Urinary bladder (tissue), 4 donors: Measurements from ENCODE around the gene VASH1. TPM values are rescaled to one million over a fixed set of nuclear protein-coding genes. Genes with fewer than 3 reads are reported as not detected.

Source experiments
- DNase-seq: peaks from one replicate; pipeline ENCODE4 v3.0.0-alpha.2; 2015; ENCODE audit errors: extremely low spot score
- H3K27ac ChIP-seq: one replicate; pipeline ENCODE4 v1.5.1; 2013; ENCODE audit warnings: low read depth, mild to moderate bottlenecking, moderate library complexity
- H3K36me3 ChIP-seq: one replicate; pipeline ENCODE4 v1.6.1; 2013; ENCODE audit warnings: mild to moderate bottlenecking, moderate library complexity; ENCODE audit not compliant: insufficient read depth
- H3K4me1 ChIP-seq: one replicate; pipeline ENCODE4 v1.6.1; 2013; ENCODE audit warnings: mild to moderate bottlenecking, moderate library complexity; ENCODE audit not compliant: insufficient read depth
- H3K4me3 ChIP-seq: one replicate; pipeline ENCODE4 v1.5.1; 2013; ENCODE audit warnings: low read depth, low read length
- WGBS: extraction: QIAGEN DNeasy Blood & Tissue Kit; methylation state at CpG from one replicate; pipeline ENCODE4 v1.1.7; 2013; 5-methylcytosine and 5-hydroxymethylcytosine counted together
- polyA plus RNA-seq: library from polyadenylated mRNA; stranded (reverse); fragments of 200-250 nt; gene quantifications from one replicate; pipeline ENCODE4 v1.2.3, GENCODE V29; 2013
- total RNA-seq: library from RNA; depleted of rRNA; stranded (reverse); fragments of >200 nt; gene quantifications from one replicate; pipeline ENCODE4 v1.2.3, GENCODE V29; 2014
- donor health status: healthy with polysubstance abuse.
- donor health status: healthy.

VASH1 gene
- total and polyA plus RNA-seq, 2 donors, result 14.4 to 17.3 TPM

DNA sequence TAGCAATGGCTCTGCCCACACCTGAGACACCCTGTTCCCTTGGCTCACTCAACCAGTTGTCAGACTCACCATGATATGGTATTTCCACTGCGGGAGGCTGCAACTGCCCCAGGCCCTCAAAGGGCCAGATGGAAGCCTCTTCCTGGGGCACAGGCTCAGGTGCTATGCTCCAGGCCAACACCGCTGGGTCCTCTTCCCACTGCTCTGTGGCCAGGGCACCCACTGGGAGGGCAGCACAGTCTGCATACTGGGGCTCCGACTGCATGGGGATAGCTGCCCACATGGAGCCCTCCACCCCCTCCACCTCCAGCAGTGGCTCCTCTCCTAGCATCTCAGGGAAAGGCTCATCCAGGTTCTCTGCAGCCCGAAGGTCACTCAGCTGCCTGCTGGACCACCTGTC, 47.7 kb downstream of the VASH1 start:
- 99% methylated on average over 4 of the region's 4 CpGs for WGBS
- no peak for DNase-seq
- H3K4me3 ChIP-seq, result no peak overlapping the region
- H3K36me3 ChIP-seq, result peaks cover 1% of the 10 kb centered on the region
- H3K27ac ChIP-seq, result no peak overlapping the region
- no peaks in the 10 kb centered on the region for H3K4me1 ChIP-seq

DNA sequence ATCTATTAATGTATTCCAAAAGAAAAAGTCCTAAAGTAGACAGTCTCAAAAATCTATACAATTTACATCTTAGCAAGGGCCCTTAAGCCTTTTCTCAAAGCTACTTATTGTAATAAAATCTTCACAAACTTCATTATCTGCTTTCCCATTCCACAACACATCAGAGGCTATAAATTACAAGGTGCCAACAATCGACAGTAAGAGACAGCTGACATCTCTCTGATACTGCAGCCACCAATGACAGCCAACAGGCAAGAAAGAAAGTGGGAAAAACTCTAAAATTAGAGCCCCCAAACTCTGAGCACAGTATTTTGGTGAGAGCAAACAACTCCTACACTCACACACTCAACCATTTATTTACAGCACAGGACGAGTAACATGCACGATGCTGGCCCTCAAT, 49.3 kb downstream of the VASH1 start:
- WGBS, result 31% methylated on average over 3 of the region's 3 CpGs
- Histone ChIP-seq H3K4me3 (no peak overlapping the region), H3K27ac (no peak overlapping the region), H3K4me1 (no peaks in the 10 kb centered on the region), H3K36me3 (peaks cover 1% of the 10 kb centered on the region)
- no peak for DNase-seq

DNA sequence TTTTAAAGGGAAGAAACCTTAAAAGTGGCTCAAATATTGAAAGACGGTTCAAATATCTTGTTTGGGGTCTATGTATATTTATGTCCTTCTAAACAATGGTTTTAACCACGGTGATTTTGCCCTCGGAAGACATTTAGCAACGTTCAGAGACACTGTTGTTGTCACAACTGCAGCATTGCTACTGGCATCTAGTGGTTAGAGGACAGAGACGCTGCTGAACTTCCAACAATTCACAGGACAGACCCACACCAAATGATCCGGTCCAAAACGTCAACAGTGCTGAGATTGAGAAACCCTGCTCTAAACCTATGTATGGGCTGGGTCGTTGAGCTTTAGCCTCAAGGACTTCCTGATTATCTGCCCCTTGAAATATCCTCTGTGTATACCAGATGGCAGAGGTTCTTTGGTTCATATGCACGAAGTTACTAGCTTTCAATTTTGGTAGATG, 49.7 kb downstream of the VASH1 start:
- Histone ChIP-seq H3K4me1 (no peaks in the 10 kb centered on the region), H3K4me3 (no peak overlapping the region), H3K27ac (no peak overlapping the region), H3K36me3 (peaks cover 1% of the 10 kb centered on the region)
- 5% methylated on average over 9 of the region's 9 CpGs for WGBS
- no peak for DNase-seq

DNA sequence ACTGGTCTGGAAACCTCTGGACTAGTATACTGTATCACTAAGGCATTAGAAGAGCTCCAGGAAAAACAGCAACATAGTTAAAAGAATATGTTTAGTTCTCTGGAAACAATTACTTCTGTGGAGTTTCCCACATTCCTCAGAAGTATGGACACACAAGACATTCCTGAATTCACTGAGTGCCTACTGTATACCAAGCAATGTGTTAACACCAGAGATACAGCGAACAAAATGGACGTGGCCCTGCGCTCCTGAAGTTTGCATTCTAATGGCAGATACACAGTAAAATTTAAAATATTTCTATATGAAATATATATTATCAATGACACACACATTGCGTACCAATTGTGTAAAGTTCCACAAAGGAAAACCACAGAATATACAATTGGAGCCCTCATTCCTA, 50.3 kb downstream of the VASH1 start:
- no peak for DNase-seq
- no peak overlapping the region for H3K27ac ChIP-seq
- H3K36me3 ChIP-seq, result no peaks in the 10 kb centered on the region

DNA sequence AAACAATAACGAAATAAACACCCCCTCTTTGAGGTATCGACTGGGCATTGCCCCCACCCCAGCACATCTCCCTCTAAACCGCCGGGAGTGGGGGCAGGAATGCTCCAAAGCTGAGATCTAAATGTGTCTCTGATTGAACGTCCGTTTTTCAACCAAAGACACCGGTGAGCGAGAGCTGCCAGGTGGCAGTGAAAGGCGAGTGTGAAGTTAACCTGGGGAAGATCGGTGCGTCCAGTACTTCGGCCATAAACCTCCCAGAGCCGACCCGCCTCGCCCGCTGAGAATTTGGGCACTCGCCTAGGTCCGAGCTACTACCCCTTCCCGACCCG, 50.8 kb downstream of the VASH1 start:
- Histone ChIP-seq H3K36me3 (no peaks in the 10 kb centered on the region), H3K4me3 (peak overlapping the region; percentile 66), H3K4me1 (no peaks in the 10 kb centered on the region), H3K27ac (peak overlapping the region; percentile 40)
- no peak for DNase-seq
- WGBS, result under 1% methylated on average over 20 of the region's 20 CpGs

More for the DNA sequence above, 50.3 kb downstream of the VASH1 start:
- peak overlapping the region; percentile 66 for H3K4me3 ChIP-seq
- 73% methylated on average over 4 of the region's 4 CpGs for WGBS
- H3K4me1 ChIP-seq, result no peaks in the 10 kb centered on the region

DNA sequence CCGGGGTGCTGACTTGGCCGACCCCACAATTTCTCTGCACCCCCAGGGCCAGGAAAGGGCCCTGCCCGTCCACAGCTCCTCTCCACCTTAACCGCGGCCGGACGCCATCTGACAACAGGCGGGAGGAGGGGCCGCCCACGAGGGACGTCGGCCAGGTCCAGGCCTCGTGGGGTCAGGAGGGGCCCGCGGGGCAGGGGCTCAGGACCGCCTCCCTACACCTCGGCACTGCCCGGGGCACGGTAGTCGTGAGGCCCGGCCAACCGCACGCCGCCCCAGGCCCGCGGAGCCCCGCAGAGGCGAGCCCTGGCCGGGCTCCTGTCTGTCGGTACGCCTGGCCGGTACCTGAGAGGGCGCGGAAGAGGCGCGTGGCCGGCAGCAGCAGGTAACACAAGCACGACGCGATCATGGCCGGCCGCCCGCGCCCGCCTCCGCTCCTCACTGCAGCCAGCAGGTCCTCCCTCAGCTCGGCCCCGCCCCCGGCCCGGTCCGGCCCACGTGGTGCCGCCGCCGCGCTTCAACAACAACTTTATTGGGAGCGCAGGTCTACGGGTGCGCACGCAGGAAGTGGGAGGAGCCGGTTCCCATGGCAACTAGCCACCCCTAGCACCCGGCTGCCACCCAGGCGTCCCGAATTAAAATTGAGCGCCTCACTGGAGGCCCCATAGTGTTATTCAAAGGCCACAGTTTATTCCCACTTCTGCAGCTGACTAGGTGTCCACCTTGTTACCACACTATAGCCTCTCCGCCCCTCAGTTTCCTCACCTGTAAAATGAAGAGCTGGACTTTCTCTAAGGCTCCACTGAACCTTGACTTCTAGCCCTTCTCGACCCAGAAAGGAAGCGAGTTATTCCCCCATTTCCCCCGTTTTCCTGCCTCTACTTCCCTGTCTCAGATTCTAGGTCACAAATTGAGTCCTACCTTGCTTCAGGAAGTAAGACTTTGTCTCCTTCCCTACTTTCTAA, 51.4 kb downstream of the VASH1 start, which contains the start of gene ANGEL1:
TSS of gene ANGEL1 (minus strand) at position 461 of the 962 bp plus-strand sequence. CDS start at position 406, 55 bp downstream.
- Histone ChIP-seq H3K4me3 (peak within 1 kb of the TSS; percentile 66), H3K4me1 (no peaks in the 10 kb centered on the region), H3K27ac (peak within 1 kb of the TSS; percentile 40), H3K36me3 (no peaks in the 10 kb centered on the region)
- DNase-seq, result peak; percentile 83
- WGBS, result 4% methylated on average over 69 of the region's 69 CpGs

DNA sequence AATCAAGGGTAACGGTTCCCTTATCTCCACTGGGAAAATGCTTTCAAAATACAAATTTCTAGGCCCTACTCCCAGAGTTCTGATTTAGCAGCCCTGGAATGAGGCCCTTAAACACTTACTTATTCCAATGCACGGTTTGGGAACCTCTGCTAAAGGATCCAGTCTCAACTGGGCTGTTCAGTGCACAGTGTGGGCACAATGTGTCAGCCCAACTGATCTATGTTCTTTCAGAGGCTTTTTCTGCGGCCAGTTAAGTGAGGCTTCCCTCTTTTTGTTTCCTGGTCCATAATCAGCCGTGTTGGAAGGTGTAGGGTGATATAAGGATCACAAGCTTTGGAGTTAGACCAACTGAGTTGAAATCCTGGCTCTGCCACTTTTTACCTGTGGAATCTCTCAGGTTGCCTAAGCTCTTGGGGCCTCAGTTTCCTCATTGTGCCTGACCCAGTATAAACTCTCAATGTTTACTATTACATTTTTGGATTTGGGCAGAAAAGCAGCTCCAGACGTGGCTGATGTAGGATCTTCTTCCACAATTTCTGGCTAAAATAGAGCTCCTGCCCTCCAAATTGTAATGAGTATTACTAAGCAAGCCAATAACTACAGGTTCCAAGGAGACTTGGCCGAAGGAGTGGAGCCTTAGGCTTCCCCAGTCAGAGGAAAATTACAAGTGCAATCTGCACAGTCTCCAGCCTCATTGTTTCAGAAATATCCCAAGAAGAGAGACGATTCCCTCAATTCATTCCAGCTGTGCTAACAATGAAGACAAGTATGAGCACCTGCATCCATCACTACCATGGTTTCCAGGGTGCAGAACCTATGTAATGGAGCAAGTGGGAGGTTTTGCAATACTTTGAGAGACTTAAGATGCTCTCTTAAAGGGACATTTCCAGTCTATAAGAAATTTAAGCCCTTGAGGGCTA, 53.7 kb downstream of the VASH1 start:
- no peak overlapping the region for H3K27ac ChIP-seq
- no peak for DNase-seq
- H3K4me1 ChIP-seq, result no peaks in the 10 kb centered on the region
- no peak overlapping the region for H3K4me3 ChIP-seq
- 65% methylated on average over 7 of the region's 7 CpGs for WGBS
- H3K36me3 ChIP-seq, result no peaks in the 10 kb centered on the region

DNA sequence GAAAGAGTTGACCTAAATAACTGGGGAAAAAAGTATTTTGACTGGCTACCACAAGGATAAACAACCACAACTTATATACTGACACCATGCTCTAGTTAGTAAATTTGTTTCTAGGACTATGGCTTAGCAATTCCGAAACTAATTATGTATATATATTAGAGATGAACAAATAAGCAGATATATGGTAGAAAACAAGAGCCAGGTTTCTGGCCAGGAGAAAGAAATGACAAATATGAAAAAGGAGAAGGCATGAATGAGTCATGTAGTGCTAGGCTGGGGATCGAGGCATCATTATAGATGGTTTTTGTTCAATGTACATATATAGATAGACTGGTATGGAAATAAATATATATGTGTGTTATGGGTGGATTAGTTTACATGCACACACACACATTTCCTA, 59.4 kb downstream of the VASH1 start:
- DNase-seq, result no peak
- Histone ChIP-seq H3K27ac (no peak overlapping the region), H3K4me1 (no peaks in the 10 kb centered on the region), H3K4me3 (no peak overlapping the region), H3K36me3 (no peaks in the 10 kb centered on the region)
- 83% methylated on average over 2 of the region's 2 CpGs for WGBS

DNA sequence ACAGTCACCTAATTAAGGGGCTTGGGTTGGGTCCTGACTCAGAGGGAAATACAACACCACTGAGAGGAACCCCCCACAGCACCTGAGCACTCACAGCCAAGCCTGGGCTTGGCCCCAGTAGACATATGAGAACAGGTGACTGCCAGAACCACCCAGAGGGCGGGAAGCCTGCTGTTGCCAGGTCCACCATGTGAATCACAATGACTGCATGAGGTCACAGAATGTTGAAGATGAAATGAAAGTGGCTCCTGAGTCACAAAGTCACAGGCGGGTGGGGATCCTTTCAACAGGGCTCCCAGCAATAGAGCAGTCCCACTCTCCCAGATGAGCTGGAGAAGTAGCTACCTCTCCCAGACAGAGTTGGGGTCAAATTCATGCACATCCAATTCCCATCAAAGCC, 64.9 kb downstream of the VASH1 start, which contains the start of gene LRRC74A:
TSS of gene LRRC74A (plus strand) at position 287 of the 400 bp plus-strand sequence. CDS start 290 bp downstream, outside the sequence.
- WGBS, result 94% methylated on average over 2 of the region's 2 CpGs

DNA sequence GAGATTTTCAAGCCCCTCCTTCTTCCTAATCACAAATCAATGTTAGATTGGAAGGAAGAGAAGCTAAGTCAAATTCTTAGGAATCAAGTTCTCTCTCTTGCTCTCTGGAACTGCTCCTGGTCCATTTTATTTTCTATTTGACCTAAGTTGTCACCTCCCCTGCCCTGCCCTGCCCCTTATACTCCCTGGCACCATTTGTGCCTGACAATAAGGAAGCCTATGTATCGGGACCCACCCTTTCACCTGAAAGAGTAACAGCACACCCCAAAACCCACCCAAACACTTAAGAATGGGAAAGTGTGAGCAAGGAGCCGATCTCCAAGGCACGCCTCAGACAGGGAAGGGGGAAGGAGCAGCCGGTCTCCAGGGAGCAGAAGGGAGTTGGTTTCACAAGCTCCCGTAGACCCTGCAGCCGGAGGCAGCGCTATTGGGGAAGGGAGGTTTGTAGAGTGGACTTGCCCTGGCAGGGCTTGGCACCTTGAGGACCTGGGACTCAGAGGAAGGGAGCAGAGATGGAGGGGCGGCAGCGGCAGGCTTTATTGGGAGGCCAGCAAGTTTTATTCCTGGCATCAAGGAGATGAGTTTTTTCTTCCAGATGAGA, 66.5 kb downstream of the VASH1 start:
- Histone ChIP-seq H3K4me3 (no peak overlapping the region), H3K27ac (no peak overlapping the region), H3K4me1 (no peaks in the 10 kb centered on the region), H3K36me3 (no peaks in the 10 kb centered on the region)
- DNase-seq, result no peak
- 43% methylated on average over 9 of the region's 9 CpGs for WGBS

More for the DNA sequence above, 64.9 kb downstream of the VASH1 start, which contains the start of gene LRRC74A:
- DNase-seq, result no peak
- Histone ChIP-seq H3K4me3 (no peak within 1 kb of the TSS), H3K27ac (no peak within 1 kb of the TSS), H3K4me1 (no peaks in the 10 kb centered on the region), H3K36me3 (no peaks in the 10 kb centered on the region)

DNA sequence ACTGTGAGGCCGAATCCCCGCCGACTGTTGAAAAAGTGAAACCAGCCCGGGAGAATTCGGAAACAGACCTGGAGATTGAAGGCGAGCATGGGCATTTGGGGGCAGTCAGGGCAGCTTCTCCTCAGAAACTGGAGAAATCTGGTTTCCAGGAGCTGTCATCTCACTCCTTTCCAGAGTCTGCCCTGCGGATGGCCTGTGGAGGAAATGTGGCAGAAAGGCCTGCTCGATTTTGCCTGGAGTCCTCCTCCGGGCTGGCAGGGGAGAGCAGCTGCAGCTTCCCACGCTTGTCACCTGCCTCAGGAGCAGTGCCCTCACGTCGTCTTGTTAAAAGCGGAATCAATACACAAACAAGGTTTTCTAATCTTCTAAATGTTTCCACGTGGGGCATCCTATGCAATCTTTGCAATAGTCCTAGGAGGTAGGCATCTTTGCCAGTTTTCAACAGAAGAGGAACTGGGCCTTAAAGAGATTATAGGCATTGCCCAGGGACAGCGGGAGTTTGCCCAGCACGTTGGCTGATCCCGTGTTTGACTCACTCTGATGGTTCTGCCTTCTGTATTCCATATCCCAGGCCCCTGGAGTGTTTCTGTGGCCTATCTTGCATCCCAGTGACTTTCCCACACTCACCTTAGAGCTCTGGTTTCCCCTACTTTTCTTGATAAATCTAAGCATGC, 67.2 kb downstream of the VASH1 start:
- no peak overlapping the region for H3K27ac ChIP-seq
- H3K36me3 ChIP-seq, result no peaks in the 10 kb centered on the region
- H3K4me1 ChIP-seq, result no peaks in the 10 kb centered on the region
- no peak for DNase-seq
- WGBS, result 57% methylated on average over 17 of the region's 17 CpGs
- no peak overlapping the region for H3K4me3 ChIP-seq

DNA sequence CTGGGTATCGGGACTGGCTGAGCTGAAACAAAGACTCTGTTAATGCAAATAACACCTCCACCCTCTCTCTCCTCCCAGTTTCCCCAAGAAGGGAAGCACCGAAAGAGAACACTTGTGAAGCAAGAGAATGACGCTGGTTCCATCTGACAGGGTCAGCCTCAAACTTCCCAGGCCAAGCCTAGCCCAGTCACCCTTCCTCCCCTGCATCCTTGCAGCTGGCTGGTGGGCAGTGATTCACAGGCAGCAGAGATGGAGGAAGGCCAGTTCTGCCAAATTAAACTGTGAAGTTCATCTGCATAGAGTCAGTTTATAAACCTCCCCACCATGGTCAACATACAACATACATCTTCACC, 67.7 kb downstream of the VASH1 start:
- Histone ChIP-seq H3K4me3 (no peak overlapping the region), H3K4me1 (no peaks in the 10 kb centered on the region), H3K36me3 (no peaks in the 10 kb centered on the region), H3K27ac (no peak overlapping the region)
- 78% methylated on average over 3 of the region's 3 CpGs for WGBS
- no peak for DNase-seq
